Tibial nerve (tissue), 3 donors: Measurements from ENCODE around the gene HGS.

ENCODE experiments used
- CTCF ChIP-seq, 5 experiments: fragments of 200-600 bp in 3 of 5; fragments of 450-650 bp in 2 of 5; sonication (generic) in 3 of 5; IDR thresholded peaks; one replicate each; pipeline ENCODE4 v1.5.1; 2016 to 2019; ENCODE audit warnings: antibody characterized with exemption in 5 of 5, mild to moderate bottlenecking in 3 of 5, moderate library complexity in 2 of 5
- POLR2A ChIP-seq, 2 donors: fragments of 450-650 bp; IDR thresholded peaks; one replicate each; pipeline ENCODE4 v1.6.1; 2017; ENCODE audit warnings: antibody characterized with exemption in 2 of 2, mild to moderate bottlenecking in 2 of 2, moderate library complexity in 2 of 2

DNA sequence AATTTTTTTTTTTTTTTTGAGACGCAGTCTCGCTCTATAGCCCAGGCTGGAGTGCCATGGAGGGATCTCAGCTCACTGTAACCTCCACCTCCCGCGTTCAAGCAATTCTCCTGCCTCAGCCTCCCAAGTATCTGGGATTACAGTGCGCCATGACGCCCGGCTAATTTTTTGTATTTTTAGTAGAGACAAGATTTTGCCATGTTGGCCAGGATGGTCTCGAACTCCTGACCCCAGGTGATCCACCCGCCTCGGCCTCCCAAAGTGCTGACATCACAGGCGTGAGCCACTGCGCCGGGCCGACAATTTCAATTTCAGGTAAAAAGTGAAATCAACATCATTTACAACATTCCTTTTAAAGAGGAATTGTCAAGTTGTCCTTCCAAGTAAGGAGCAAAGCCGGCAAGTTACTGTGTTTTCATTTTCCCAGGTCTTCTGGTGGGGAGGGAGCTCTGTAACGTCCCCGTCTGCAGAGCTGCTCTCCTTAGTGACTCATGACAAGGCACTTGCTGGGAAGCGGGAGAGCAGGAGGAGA, 47.8 kb upstream of the HGS start:
- no peak for TF ChIP-seq POLR2A (IDR thresholded peaks at IDR 0.05)
- no peak for TF ChIP-seq CTCF (IDR thresholded peaks at IDR 0.05)
